IPS DF 6.9 (cell line): Measurements from ENCODE around the gene OR2Y1.
"Not testable (repeated sequence)": the region's sequence is repeated elsewhere in the genome, so short reads cannot be mapped to it uniquely, and the experiment has no call there.

Experiments
- DNase-seq: peaks from one replicate; pipeline ENCODE4 v3.0.0-alpha.2; 2013; ENCODE audit warnings: low read depth, low spot score
- H3K27ac ChIP-seq: one replicate; pipeline ENCODE4 v1.5.1; 2013; ENCODE audit warnings: low read length, control low read depth
- H3K27me3 ChIP-seq: 2 replicates; pipeline ENCODE4 v1.6.1; 2013; ENCODE audit warnings: mild to moderate bottlenecking, low read length; ENCODE audit not compliant: control insufficient read depth, insufficient read depth
- H3K36me3 ChIP-seq: 2 replicates; pipeline ENCODE4 v1.6.1; 2013; ENCODE audit warnings: low read length; ENCODE audit not compliant: control insufficient read depth, insufficient read depth
- H3K4me1 ChIP-seq: 2 replicates; pipeline ENCODE4 v1.6.1; 2013; ENCODE audit warnings: low read length; ENCODE audit not compliant: control insufficient read depth, insufficient read depth
- H3K4me3 ChIP-seq: 2 replicates; pipeline ENCODE4 v1.5.1; 2013; ENCODE audit warnings: mild to moderate bottlenecking, low read length
- H3K9me3 ChIP-seq: 2 replicates; pipeline ENCODE4 v1.6.1; 2013; ENCODE audit warnings: low read length, inconsistent platforms; ENCODE audit not compliant: control insufficient read depth, insufficient read depth
- WGBS: extraction: QIAGEN DNeasy Blood & Tissue Kit; methylation state at CpG from one replicate; pipeline ENCODE4 v1.1.7; 2013; ENCODE audit warnings: mixed read lengths, missing lambda C conversion rate; ENCODE audit not compliant: insufficient read length, insufficient coverage; 5-methylcytosine and 5-hydroxymethylcytosine counted together

The OR2Y1 gene

GRCh38 chr5:180781900-180782326 is 42.1 kb upstream of the OR2Y1 start:
- DNase-seq, H3K27me3 ChIP-seq, H3K4me3 ChIP-seq, H3K4me1 ChIP-seq, H3K36me3 ChIP-seq, H3K27ac ChIP-seq, H3K9me3 ChIP-seq: not testable (repeated sequence)
- no CpG with 5 or more reads among the region's 14 CpGs for WGBS

- no peak overlapping the region for H3K27ac ChIP-seq
- no peaks in the 10 kb centered on the region for H3K27me3 ChIP-seq
- H3K36me3 ChIP-seq: no peaks in the 10 kb centered on the region
- H3K9me3 ChIP-seq: no peaks in the 10 kb centered on the region
- DNase-seq: no peak
- WGBS: 100% methylated on average over 1 of the region's 10 CpGs
- H3K4me3 ChIP-seq: no peak overlapping the region
- H3K4me1 ChIP-seq: no peaks in the 10 kb centered on the region; the same call in 1 of the 2 replicates
Measured at GRCh38 chr5:180779985-180780610, 40.2 kb upstream of the OR2Y1 start.

- no CpG with 5 or more reads among the region's 1 CpG for whole genome bisulfite sequencing
Measured at GRCh38 chr5:180777475-180777874, 37.6 kb upstream of the OR2Y1 start.

GRCh38 chr5:180776376-180776775 is 36.5 kb upstream of the OR2Y1 start:
- Histone ChIP-seq H3K36me3 (no peaks in the 10 kb centered on the region), H3K27me3 (no peaks in the 10 kb centered on the region), H3K4me1 (no peaks in the 10 kb centered on the region), H3K27ac (no peak overlapping the region), H3K9me3 (no peaks in the 10 kb centered on the region), H3K4me3 (no peak overlapping the region)
- no peak for DNase-seq
- no CpG with 5 or more reads among the region's 1 CpG for WGBS

More at GRCh38 chr5:180777475-180777874, 37.6 kb upstream of the OR2Y1 start:
- no peak for DNase-seq
- Histone ChIP-seq H3K4me3 (no peak overlapping the region), H3K27ac (no peak overlapping the region), H3K9me3 (no peaks in the 10 kb centered on the region), H3K27me3 (no peaks in the 10 kb centered on the region), H3K4me1 (no peaks in the 10 kb centered on the region), H3K36me3 (no peaks in the 10 kb centered on the region)

- H3K4me3 ChIP-seq: no peak overlapping the region
- no peaks in the 10 kb centered on the region for H3K9me3 ChIP-seq
- no peak for DNase-seq
- no peaks in the 10 kb centered on the region for H3K36me3 ChIP-seq
- H3K27ac ChIP-seq: no peak overlapping the region
- no peaks in the 10 kb centered on the region for H3K27me3 ChIP-seq
- no peaks in the 10 kb centered on the region for H3K4me1 ChIP-seq
- no CpG with 5 or more reads among the region's 7 CpGs for WGBS
Measured at GRCh38 chr5:180775624-180776023, 35.8 kb upstream of the OR2Y1 start.

- Histone ChIP-seq H3K9me3 (no peaks in the 10 kb centered on the region), H3K4me3 (no peak overlapping the region), H3K4me1 (no peaks in the 10 kb centered on the region), H3K27me3 (no peaks in the 10 kb centered on the region), H3K36me3 (no peaks in the 10 kb centered on the region), H3K27ac (no peak overlapping the region)
- no peak for DNase-seq
Measured at GRCh38 chr5:180771839-180772238, 32.0 kb upstream of the OR2Y1 start.

GRCh38 chr5:180769821-180770220 is 30.0 kb upstream of the OR2Y1 start:
- H3K27ac ChIP-seq: no peak overlapping the region
- no peak overlapping the region for H3K4me3 ChIP-seq
- no peaks in the 10 kb centered on the region for H3K9me3 ChIP-seq
- DNase-seq: no peak
- no peaks in the 10 kb centered on the region for H3K36me3 ChIP-seq
- H3K4me1 ChIP-seq: no peaks in the 10 kb centered on the region
- WGBS: no CpG with 5 or more reads among the region's 3 CpGs
- H3K27me3 ChIP-seq: no peaks in the 10 kb centered on the region

- H3K4me3 ChIP-seq: no peak overlapping the region
- WGBS: no CpG with 5 or more reads among the region's 2 CpGs
- no peak overlapping the region for H3K27ac ChIP-seq
- no peak for DNase-seq
- no peaks in the 10 kb centered on the region for H3K4me1 ChIP-seq
- H3K36me3 ChIP-seq: no peaks in the 10 kb centered on the region
- H3K9me3 ChIP-seq: no peaks in the 10 kb centered on the region
- H3K27me3 ChIP-seq: no peaks in the 10 kb centered on the region
Measured at GRCh38 chr5:180755601-180756000, 15.7 kb upstream of the OR2Y1 start.

GRCh38 chr5:180744253-180744652 is 4.4 kb upstream of the OR2Y1 start:
- Histone ChIP-seq H3K4me3 (no peak overlapping the region), H3K9me3 (no peaks in the 10 kb centered on the region), H3K36me3 (no peaks in the 10 kb centered on the region), H3K4me1 (no peaks in the 10 kb centered on the region), H3K27me3 (no peaks in the 10 kb centered on the region), H3K27ac (no peak overlapping the region)
- no peak for DNase-seq
- WGBS: no CpG with 5 or more reads among the region's 5 CpGs

GRCh38 chr5:180742727-180743126 is 2.9 kb upstream of the OR2Y1 start:
- no peaks in the 10 kb centered on the region for H3K36me3 ChIP-seq
- H3K27me3 ChIP-seq: no peaks in the 10 kb centered on the region
- H3K4me1 ChIP-seq: no peaks in the 10 kb centered on the region
- H3K4me3 ChIP-seq: no peak overlapping the region
- no peaks in the 10 kb centered on the region for H3K9me3 ChIP-seq
- WGBS: no CpG with 5 or more reads among the region's 6 CpGs
- no peak overlapping the region for H3K27ac ChIP-seq
- DNase-seq: no peak

- not testable (repeated sequence) for H3K4me3 ChIP-seq, H3K27me3 ChIP-seq, H3K36me3 ChIP-seq, H3K4me1 ChIP-seq, H3K9me3 ChIP-seq, H3K27ac ChIP-seq, DNase-seq
- WGBS: no CpG with 5 or more reads among the region's 4 CpGs
Measured at GRCh38 chr5:180740953-180741352, 1.1 kb upstream of the OR2Y1 start.
